RWPE2 (cell line): ENCODE results near the gene OGA.

Experiments
- ATAC-seq: fragments of 200-7000 bp; cut with Tn5 transposase; 3 replicates; pipeline ENCODE4 v1.9.1; 2021; ENCODE audit warnings: low read depth
- DNase-seq: peaks from one replicate; pipeline ENCODE4 v3.0.0-alpha.2; 2020; ENCODE audit warnings: low spot score
- H3K27ac ChIP-seq: fragments of 450-650 bp; 2 replicates; pipeline ENCODE4 v1.5.1; 2017; ENCODE audit warnings: mild to moderate bottlenecking; ENCODE audit not compliant: poor library complexity, severe bottlenecking
- H3K27me3 ChIP-seq: fragments of 250-450 bp; sonication (Bioruptor Pico); 2 replicates; pipeline ENCODE4 v1.5.1; 2021; ENCODE audit warnings: mild to moderate bottlenecking, moderate library complexity; ENCODE audit not compliant: insufficient read depth, poor library complexity, severe bottlenecking
- H3K36me3 ChIP-seq: fragments of 250-450 bp; sonication (Bioruptor Pico); 2 replicates; pipeline ENCODE4 v1.5.1; 2020; ENCODE audit warnings: low read depth, mild to moderate bottlenecking, moderate library complexity
- H3K4me1 ChIP-seq: fragments of 250-450 bp; sonication (Bioruptor Pico); 2 replicates; pipeline ENCODE4 v1.5.1; 2021; ENCODE audit warnings: mild to moderate bottlenecking, moderate library complexity; ENCODE audit not compliant: insufficient read depth, poor library complexity, severe bottlenecking
- H3K4me3 ChIP-seq: fragments of 250-450 bp; sonication (Bioruptor Pico); 2 replicates; pipeline ENCODE4 v1.5.1; 2021; ENCODE audit warnings: mild to moderate bottlenecking, moderate library complexity; ENCODE audit not compliant: severe bottlenecking
- H3K9me3 ChIP-seq: fragments of 250-450 bp; sonication (Bioruptor Pico); 2 replicates; pipeline ENCODE4 v1.5.1; 2021; ENCODE audit warnings: mild to moderate bottlenecking, moderate library complexity; ENCODE audit not compliant: severe bottlenecking
- CTCF ChIP-seq: fragments of 450-650 bp; IDR thresholded peaks from one replicate; pipeline ENCODE4 v1.5.1; 2017; ENCODE audit warnings: mild to moderate bottlenecking, moderate library complexity; ENCODE audit not compliant: poor library complexity, severe bottlenecking

OGA gene

GRCh38 chr10:101783736-101784118 is 34.5 kb downstream of the OGA start:
- no peaks in the 10 kb centered on the region for H3K27me3 ChIP-seq
- no peak for TF ChIP-seq CTCF
- H3K4me3 ChIP-seq: peak overlapping the region; percentile 73
- peaks cover 7% of the 10 kb centered on the region for H3K4me1 ChIP-seq
- ATAC-seq (peak; percentile 24), DNase-seq (no peak)
- no peaks in the 10 kb centered on the region for H3K9me3 ChIP-seq
- peak overlapping the region; percentile 52 for H3K27ac ChIP-seq
- peaks cover 48% of the 10 kb centered on the region for H3K36me3 ChIP-seq

- ATAC-seq (peak; percentile 83), DNase-seq (peak; percentile 88)
- no peak for TF ChIP-seq CTCF
- Histone ChIP-seq H3K4me1 (peaks cover 7% of the 10 kb centered on the region), H3K4me3 (peak within 1 kb of the TSS; percentile 73), H3K9me3 (no peaks in the 10 kb centered on the region), H3K27me3 (no peaks in the 10 kb centered on the region), H3K36me3 (peaks cover 41% of the 10 kb centered on the region), H3K27ac (peak within 1 kb of the TSS; percentile 52)
Measured at GRCh38 chr10:101782811-101783735, 35.2 kb downstream of the OGA start, which contains the start of gene NPM3. Gene NPM3, minus strand, starts transcription at chr10:101783446. Its CDS starts 56 bp downstream, at chr10:101783390.

- Histone ChIP-seq H3K27ac (peak overlapping the region; percentile 52), H3K27me3 (peaks cover 5% of the 10 kb centered on the region), H3K9me3 (no peaks in the 10 kb centered on the region), H3K36me3 (peaks cover 32% of the 10 kb centered on the region), H3K4me1 (peaks cover 7% of the 10 kb centered on the region), H3K4me3 (peak overlapping the region; percentile 73)
- no peak for DNase-seq
- no peak for TF ChIP-seq CTCF
- ATAC-seq: no peak
Measured at GRCh38 chr10:101781984-101782810, 36.0 kb downstream of the OGA start.

- ATAC-seq: no peak
- DNase-seq: no peak
- no peaks in the 10 kb centered on the region for H3K9me3 ChIP-seq
- H3K27me3 ChIP-seq: peaks cover 10% of the 10 kb centered on the region
- no peak overlapping the region for H3K27ac ChIP-seq
- H3K4me3 ChIP-seq: no peak overlapping the region
- no peak for TF ChIP-seq CTCF
- H3K36me3 ChIP-seq: peaks cover 26% of the 10 kb centered on the region
- H3K4me1 ChIP-seq: peaks cover 7% of the 10 kb centered on the region
Measured at GRCh38 chr10:101781655-101781983, 36.6 kb downstream of the OGA start.
